Measurements from ENCODE around the gene GPR32. TPM values are rescaled to one million over a fixed set of nuclear protein-coding genes. Genes with fewer than 3 reads are reported as not detected.

Gene GPR32
- total and polyA plus RNA-seq, 4 donors = not detected

DNA sequence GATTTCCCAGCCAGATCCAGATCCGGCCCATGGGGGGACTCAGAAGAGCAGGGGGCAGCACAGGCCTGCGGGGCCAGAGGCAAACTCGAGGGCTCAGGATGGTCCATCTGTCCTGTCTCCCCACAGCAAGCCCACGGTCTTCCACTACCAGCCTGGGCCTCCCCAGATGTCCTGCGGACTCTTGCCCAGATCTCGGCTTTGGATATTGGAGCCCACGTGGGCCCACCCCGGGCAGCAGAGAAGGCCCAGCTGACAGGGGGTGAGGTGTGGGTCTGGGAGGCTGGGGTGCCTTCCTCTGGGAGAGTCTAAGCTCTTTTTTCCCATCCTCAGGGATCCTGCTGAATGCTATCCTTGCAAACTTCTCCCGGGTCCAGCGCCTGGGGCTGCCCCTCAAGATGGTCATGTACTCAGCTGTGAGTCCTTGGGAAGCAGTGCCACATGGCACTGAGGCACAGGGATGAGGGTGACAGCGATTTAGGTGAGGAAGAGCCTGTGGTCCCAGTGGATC is 23.3 kb downstream of the GPR32 start:
- H3K9me3 ChIP-seq (ENCODE audit: control insufficient read depth, low read length) = no peaks in the 10 kb centered on the region
- no peaks in the 10 kb centered on the region for H3K36me3 ChIP-seq (ENCODE audit: control insufficient read depth in 1 of 2, insufficient read depth in 2 of 2, low read length in 1 of 2)
- 73 to 77% methylated on average over 11 of the region's 11 CpGs for WGBS, 2 donors
- no peaks in the 10 kb centered on the region for H3K27me3 ChIP-seq (ENCODE audit: control insufficient read depth in 1 of 2, insufficient read depth in 2 of 2, low read length in 1 of 2)
- no peak overlapping the region for H3K27ac ChIP-seq (ENCODE audit: low read depth in 1 of 2, low read length in 2 of 2)
- ATAC-seq (ENCODE audit: low FRiP score) (no peak), DNase-seq (no peak)
- intact Hi-C loops (cut with DNase I) = no loop called here
- no peak overlapping the region for H3K4me3 ChIP-seq (ENCODE audit: low read length in 2 of 2)
- no peaks in the 10 kb centered on the region for H3K4me1 ChIP-seq (ENCODE audit: control insufficient read depth in 1 of 2, insufficient read depth in 2 of 2, low read length in 2 of 2)

GRCh38 chr19:50794074-50794875 is 24.0 kb downstream of the GPR32 start:
- ATAC-seq (ENCODE audit: low FRiP score) (no peak), DNase-seq (no peak)
- Histone ChIP-seq H3K27ac (ENCODE audit: low read depth in 1 of 2, low read length in 2 of 2) (no peak overlapping the region), H3K36me3 (ENCODE audit: control insufficient read depth in 1 of 2, insufficient read depth in 2 of 2, low read length in 1 of 2) (no peaks in the 10 kb centered on the region), H3K4me3 (ENCODE audit: low read length in 2 of 2) (no peak overlapping the region), H3K4me1 (ENCODE audit: control insufficient read depth in 1 of 2, insufficient read depth in 2 of 2, low read length in 2 of 2) (no peaks in the 10 kb centered on the region), H3K9me3 (ENCODE audit: control insufficient read depth, low read length) (no peaks in the 10 kb centered on the region), H3K27me3 (ENCODE audit: control insufficient read depth in 1 of 2, insufficient read depth in 2 of 2, low read length in 1 of 2) (no peaks in the 10 kb centered on the region)
- 17 to 19% methylated on average over 14 to 16 of the region's 16 CpGs for WGBS, 2 donors
- intact Hi-C loops (cut with DNase I) = no loop called here

DNA sequence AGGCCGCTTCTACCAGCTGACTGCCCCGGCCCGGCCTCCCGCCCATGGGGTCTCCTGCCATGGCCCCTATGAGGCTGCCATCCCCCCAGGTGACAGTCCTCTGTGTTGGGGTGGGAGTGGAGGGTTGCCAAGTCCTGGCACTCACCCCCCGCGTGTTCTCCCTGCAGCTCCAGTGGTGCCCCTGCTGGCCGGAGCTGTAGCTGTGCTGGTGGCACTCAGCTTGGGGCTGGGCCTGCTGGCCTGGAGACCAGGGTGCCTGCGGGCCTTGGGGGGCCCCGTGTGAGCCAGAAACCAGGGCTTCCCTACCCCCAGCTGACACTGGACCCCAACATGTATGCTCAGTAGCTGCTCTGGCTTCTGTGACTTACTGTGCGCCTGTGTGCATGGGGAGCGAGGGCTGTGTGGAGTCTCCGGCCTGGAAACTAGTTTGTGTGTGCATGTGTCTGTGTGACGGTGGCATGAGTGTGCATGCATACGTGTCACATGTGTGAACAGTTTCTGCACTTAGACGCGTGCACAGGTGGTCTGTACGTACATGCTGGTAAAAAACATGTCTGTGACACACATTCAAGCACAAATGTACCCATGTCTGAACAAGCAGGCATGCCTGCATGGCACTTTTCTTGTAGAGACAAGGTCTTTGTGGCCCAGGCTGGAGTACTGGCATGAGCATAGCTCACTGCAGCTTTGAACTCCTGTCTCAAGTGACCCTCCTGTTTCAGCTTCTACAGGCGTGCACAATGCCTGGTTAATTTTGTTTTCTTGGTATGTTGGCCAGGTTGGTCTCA is 24.8 kb downstream of the GPR32 start:
- no peak for ATAC-seq (ENCODE audit: low FRiP score)
- no peak for DNase-seq
- 42 to 45% methylated on average over 18 of the region's 18 CpGs for WGBS, 2 donors
- H3K27ac ChIP-seq (ENCODE audit: low read depth in 1 of 2, low read length in 2 of 2) = no peak overlapping the region
- intact Hi-C loops (cut with DNase I) = no loop called here
- H3K27me3 ChIP-seq (ENCODE audit: control insufficient read depth in 1 of 2, insufficient read depth in 2 of 2, low read length in 1 of 2) = no peaks in the 10 kb centered on the region
- H3K36me3 ChIP-seq (ENCODE audit: control insufficient read depth in 1 of 2, insufficient read depth in 2 of 2, low read length in 1 of 2) = no peaks in the 10 kb centered on the region
- no peak overlapping the region for H3K4me3 ChIP-seq (ENCODE audit: low read length in 2 of 2)
- H3K4me1 ChIP-seq (ENCODE audit: control insufficient read depth in 1 of 2, insufficient read depth in 2 of 2, low read length in 2 of 2) = no peaks in the 10 kb centered on the region
- H3K9me3 ChIP-seq (ENCODE audit: control insufficient read depth, low read length) = no peaks in the 10 kb centered on the region

GRCh38 chr19:50795664-50796073 is 25.4 kb downstream of the GPR32 start:
- H3K27ac ChIP-seq (ENCODE audit: low read depth in 1 of 2, low read length in 2 of 2) = no peak overlapping the region
- intact Hi-C loops (cut with DNase I) = no loop called here

GRCh38 chr19:50796128-50796633 is 25.9 kb downstream of the GPR32 start:
- WGBS, 2 donors = 81 to 82% methylated on average over 9 of the region's 9 CpGs
- ATAC-seq (ENCODE audit: low FRiP score) (no peak), DNase-seq (no peak)
- Histone ChIP-seq H3K4me3 (ENCODE audit: low read length in 2 of 2) (no peak overlapping the region), H3K9me3 (ENCODE audit: control insufficient read depth, low read length) (no peaks in the 10 kb centered on the region), H3K27ac (ENCODE audit: low read depth in 1 of 2, low read length in 2 of 2) (no peak overlapping the region), H3K27me3 (ENCODE audit: control insufficient read depth in 1 of 2, insufficient read depth in 2 of 2, low read length in 1 of 2) (no peaks in the 10 kb centered on the region), H3K4me1 (ENCODE audit: control insufficient read depth in 1 of 2, insufficient read depth in 2 of 2, low read length in 2 of 2) (no peaks in the 10 kb centered on the region), H3K36me3 (ENCODE audit: control insufficient read depth in 1 of 2, insufficient read depth in 2 of 2, low read length in 1 of 2) (no peaks in the 10 kb centered on the region)
- intact Hi-C loops (cut with DNase I) = no loop called here

More at GRCh38 chr19:50795664-50796073, 25.4 kb downstream of the GPR32 start:
- Histone ChIP-seq H3K4me1 (ENCODE audit: control insufficient read depth in 1 of 2, insufficient read depth in 2 of 2, low read length in 2 of 2) (no peaks in the 10 kb centered on the region), H3K9me3 (ENCODE audit: control insufficient read depth, low read length) (no peaks in the 10 kb centered on the region), H3K4me3 (ENCODE audit: low read length in 2 of 2) (no peak overlapping the region), H3K27me3 (ENCODE audit: control insufficient read depth in 1 of 2, insufficient read depth in 2 of 2, low read length in 1 of 2) (no peaks in the 10 kb centered on the region), H3K36me3 (ENCODE audit: control insufficient read depth in 1 of 2, insufficient read depth in 2 of 2, low read length in 1 of 2) (no peaks in the 10 kb centered on the region)
- ATAC-seq (ENCODE audit: low FRiP score) (no peak), DNase-seq (no peak)
- WGBS, 2 donors = 78 to 86% methylated on average over 4 of the region's 4 CpGs

DNA sequence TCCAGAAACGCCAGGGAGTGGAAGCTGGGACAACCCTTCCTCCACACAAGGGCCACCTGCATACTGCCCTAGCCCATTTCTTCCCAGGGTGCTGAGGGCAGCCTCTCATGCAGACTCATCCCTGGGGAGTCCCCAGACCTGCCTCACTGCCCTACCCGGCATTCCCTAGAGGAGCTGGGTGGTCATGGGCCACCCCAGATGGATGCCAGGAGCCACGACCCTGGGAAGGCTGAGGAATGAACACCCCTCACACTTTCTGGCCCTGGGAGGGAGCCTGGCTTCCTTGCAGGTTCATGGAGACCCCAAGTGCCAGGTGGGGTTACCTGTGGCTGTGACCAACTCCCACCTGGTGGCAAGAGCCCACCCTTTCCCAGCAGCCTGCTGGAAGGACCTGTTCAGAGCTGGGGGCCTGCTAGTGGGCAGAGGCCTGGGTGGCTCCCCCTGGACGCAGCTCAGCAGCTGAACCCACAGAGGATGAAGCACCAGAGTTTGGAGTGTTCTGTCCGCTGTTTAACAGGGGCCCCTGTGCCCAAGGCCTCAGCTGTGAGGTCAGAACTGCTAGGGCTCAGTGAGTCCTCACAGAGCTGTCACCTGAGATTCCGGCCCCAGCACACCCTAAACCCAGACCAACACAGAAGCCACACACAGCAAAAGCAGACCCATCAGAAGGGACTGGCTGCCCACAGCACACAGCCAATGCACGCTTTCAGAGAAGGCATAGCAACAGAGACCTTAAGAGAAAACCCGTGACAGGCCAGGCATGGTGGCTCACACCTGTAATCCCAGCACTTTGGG is 26.6 kb downstream of the GPR32 start:
- H3K4me3 ChIP-seq (ENCODE audit: low read length in 2 of 2) = no peak overlapping the region
- H3K4me1 ChIP-seq (ENCODE audit: control insufficient read depth in 1 of 2, insufficient read depth in 2 of 2, low read length in 2 of 2) = no peaks in the 10 kb centered on the region
- H3K36me3 ChIP-seq (ENCODE audit: control insufficient read depth in 1 of 2, insufficient read depth in 2 of 2, low read length in 1 of 2) = no peaks in the 10 kb centered on the region
- no peak overlapping the region for H3K27ac ChIP-seq (ENCODE audit: low read depth in 1 of 2, low read length in 2 of 2)
- 78 to 86% methylated on average over 8 of the region's 8 CpGs for WGBS, 2 donors
- no peaks in the 10 kb centered on the region for H3K9me3 ChIP-seq (ENCODE audit: control insufficient read depth, low read length)
- intact Hi-C loops (cut with DNase I) = no loop called here
- no peak for ATAC-seq (ENCODE audit: low FRiP score)
- no peak for DNase-seq
- no peaks in the 10 kb centered on the region for H3K27me3 ChIP-seq (ENCODE audit: control insufficient read depth in 1 of 2, insufficient read depth in 2 of 2, low read length in 1 of 2)

DNA sequence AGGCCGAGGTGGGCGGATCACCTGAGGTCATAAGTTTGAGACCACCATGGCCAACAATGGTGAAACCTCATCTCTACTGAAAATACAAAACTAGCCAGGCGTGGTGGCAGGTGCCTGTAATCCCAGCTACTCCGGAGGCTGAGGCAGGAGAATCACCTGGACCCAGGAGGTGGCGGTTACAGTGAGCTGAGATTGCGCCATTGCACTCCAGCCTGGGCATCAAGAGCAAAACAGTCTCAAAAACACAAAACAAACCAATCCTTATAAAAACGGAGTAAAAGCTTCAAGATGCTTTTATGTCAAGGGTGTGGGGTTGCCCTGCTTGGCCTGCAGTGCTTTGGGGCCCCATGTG is 27.1 kb downstream of the GPR32 start:
- intact Hi-C loops (cut with DNase I) = no loop called here
- Histone ChIP-seq H3K36me3 (ENCODE audit: control insufficient read depth in 1 of 2, insufficient read depth in 2 of 2, low read length in 1 of 2) (no peaks in the 10 kb centered on the region), H3K27me3 (ENCODE audit: control insufficient read depth in 1 of 2, insufficient read depth in 2 of 2, low read length in 1 of 2) (no peaks in the 10 kb centered on the region), H3K9me3 (ENCODE audit: control insufficient read depth, low read length) (no peaks in the 10 kb centered on the region), H3K27ac (ENCODE audit: low read depth in 1 of 2, low read length in 2 of 2) (no peak overlapping the region), H3K4me1 (ENCODE audit: control insufficient read depth in 1 of 2, insufficient read depth in 2 of 2, low read length in 2 of 2) (no peaks in the 10 kb centered on the region), H3K4me3 (ENCODE audit: low read length in 2 of 2) (no peak overlapping the region)
- WGBS, 2 donors = 93 to 95% methylated on average over 7 of the region's 7 CpGs
- DNase-seq (no peak), ATAC-seq (ENCODE audit: low FRiP score) (no peak)

GRCh38 chr19:50797781-50798658 is 27.8 kb downstream of the GPR32 start:
- no peak for ATAC-seq (ENCODE audit: low FRiP score)
- no peaks in the 10 kb centered on the region for H3K4me1 ChIP-seq (ENCODE audit: control insufficient read depth in 1 of 2, insufficient read depth in 2 of 2, low read length in 2 of 2)
- no peaks in the 10 kb centered on the region for H3K27me3 ChIP-seq (ENCODE audit: control insufficient read depth in 1 of 2, insufficient read depth in 2 of 2, low read length in 1 of 2)
- 81 to 83% methylated on average over 18 of the region's 18 CpGs for WGBS, 2 donors
- DNase-seq = no peak
- H3K27ac ChIP-seq (ENCODE audit: low read depth in 1 of 2, low read length in 2 of 2) = no peak overlapping the region
- no peaks in the 10 kb centered on the region for H3K36me3 ChIP-seq (ENCODE audit: control insufficient read depth in 1 of 2, insufficient read depth in 2 of 2, low read length in 1 of 2)
- intact Hi-C loops (cut with DNase I) = no loop called here
- no peaks in the 10 kb centered on the region for H3K9me3 ChIP-seq (ENCODE audit: control insufficient read depth, low read length)
- H3K4me3 ChIP-seq (ENCODE audit: low read length in 2 of 2) = no peak overlapping the region

All from aorta (tissue), 5 donors.